A673 (cell line): ENCODE measurements around the gene FCN2. TPM values are rescaled to one million over a fixed set of nuclear protein-coding genes. Genes with fewer than 3 reads are reported as not detected.

Experiments
- BruUV-seq: library from RNA; stranded (reverse); fragments of 400-500 nt; replicated peaks from 2 replicates; lab custom pipeline; 2021; lab: Mats Ljungman, UMichigan
- CTCF ChIA-PET: fragments of 300-600 bp; sonication (Branson Sonifier 250); formaldehyde crosslinking; loops from one replicate; lab custom pipeline; 2022; ENCODE audit warnings: antibody characterized with exemption; lab: Charles Lee
- POLR2A ChIA-PET: fragments of 300-600 bp; sonication (Branson Sonifier 250); formaldehyde crosslinking; loops from one replicate; lab custom pipeline; 2022; ENCODE audit warnings: antibody characterized with exemption; ENCODE audit not compliant: low non-redundant PET; lab: Charles Lee
- DNase-seq: peaks from one replicate; pipeline ENCODE4 v3.0.0-alpha.2; 2015; ENCODE audit warnings: low spot score
- H3K27ac ChIP-seq: fragments of 200-600 bp; sonication (generic); 2 replicates; pipeline ENCODE4 v1.5.1; 2016; ENCODE audit warnings: mixed run types, low read depth, mild to moderate bottlenecking, mixed read lengths, antibody characterized with exemption, low read length; ENCODE audit not compliant: poor library complexity, severe bottlenecking
- H3K27me3 ChIP-seq: fragments of 200-600 bp; sonication (generic); replicated peaks from 2 replicates; pipeline ENCODE4 v1.6.1; 2017; ENCODE audit warnings: mixed run types, low read depth, mild to moderate bottlenecking, mixed read lengths, antibody characterized with exemption, low read length; ENCODE audit not compliant: insufficient read depth, poor library complexity
- H3K36me3 ChIP-seq: fragments of 200-600 bp; sonication (generic); 2 replicates; pipeline ENCODE4 v1.6.1; 2016; ENCODE audit warnings: mixed run types, mild to moderate bottlenecking, mixed read lengths, antibody characterized with exemption, low read length; ENCODE audit not compliant: insufficient read depth, poor library complexity, severe bottlenecking
- H3K4me1 ChIP-seq: fragments of 200-600 bp; sonication (generic); 2 replicates; pipeline ENCODE4 v1.6.1; 2017; ENCODE audit warnings: mixed run types, mild to moderate bottlenecking, mixed read lengths, antibody characterized with exemption, low read length; ENCODE audit not compliant: insufficient read depth, poor library complexity, severe bottlenecking
- H3K4me3 ChIP-seq: fragments of 200-600 bp; sonication (generic); 2 replicates; pipeline ENCODE4 v1.5.1; 2016; ENCODE audit warnings: low read depth, mixed run types, mild to moderate bottlenecking, mixed read lengths, low read length; ENCODE audit not compliant: poor library complexity, severe bottlenecking
- H3K9me3 ChIP-seq: fragments of 200-600 bp; sonication (generic); 2 replicates; pipeline ENCODE4 v1.6.1; 2016; ENCODE audit warnings: mixed run types, low read depth, mild to moderate bottlenecking, mixed read lengths, antibody characterized with exemption, low read length; ENCODE audit not compliant: poor library complexity, severe bottlenecking
- CTCF ChIP-seq: fragments of 300-800, 200-600 bp; sonication (generic); conservative IDR thresholded peaks from 2 replicates; pipeline ENCODE4 v1.5.1; 2017; ENCODE audit warnings: low read depth, mild to moderate bottlenecking, antibody characterized with exemption, low read length, moderate library complexity, mixed read lengths
- EZH2 ChIP-seq: fragments of 200-600 bp; sonication (generic); IDR thresholded peaks from 2 replicates; pipeline ENCODE4 v1.6.1; 2017; ENCODE audit warnings: borderline replicate concordance, low read depth, mild to moderate bottlenecking, mixed read lengths, antibody characterized with exemption, low read length; ENCODE audit not compliant: poor library complexity, severe bottlenecking
- intact Hi-C: fragments of 100-400 bp; cut with micrococcal nuclease; formaldehyde crosslinking; loops from one replicate; pipeline ENCODE4 v1.10.0; 2022; ENCODE audit not compliant: unreplicated experiment
- total RNA-seq: library from RNA; stranded (reverse); gene quantifications from 2 replicates; pipeline ENCODE4 v1.2.3, GENCODE V29; 2021

The FCN2 gene
- total RNA-seq, 1 experiment from 2014 or later, result not detected

- BruUV-seq, result no TSS peak
- H3K9me3 ChIP-seq, result no peaks in the 10 kb centered on the region
- intact Hi-C loops, result no loop called here
- TF ChIP-seq EZH2 (no peak), CTCF (no peak)
- CTCF ChIA-PET, result no interaction called here
- peaks cover 12% of the 10 kb centered on the region for H3K4me1 ChIP-seq
- no peaks in the 10 kb centered on the region for H3K27me3 ChIP-seq
- H3K36me3 ChIP-seq, result no peaks in the 10 kb centered on the region
- DNase-seq, result no peak
- H3K4me3 ChIP-seq, result no peak overlapping the region
- POLR2A ChIA-PET, result no interaction called here
- no peak overlapping the region for H3K27ac ChIP-seq
Observed at GRCh38 chr9:134932171-134932570, 51.6 kb downstream of the FCN2 start.

GRCh38 chr9:134932606-134933005 lies 52.0 kb downstream of the FCN2 start:
- CTCF ChIA-PET, result no interaction called here
- TF ChIP-seq CTCF (no peak), EZH2 (no peak)
- POLR2A ChIA-PET, result no interaction called here
- no peaks in the 10 kb centered on the region for H3K36me3 ChIP-seq
- intact Hi-C loops, result no loop called here
- DNase-seq, result no peak
- no peak overlapping the region for H3K4me3 ChIP-seq
- H3K4me1 ChIP-seq, result peaks cover 12% of the 10 kb centered on the region
- no peak overlapping the region for H3K27ac ChIP-seq
- H3K9me3 ChIP-seq, result no peaks in the 10 kb centered on the region
- BruUV-seq, result no TSS peak
- H3K27me3 ChIP-seq, result no peaks in the 10 kb centered on the region

- CTCF ChIA-PET, result no interaction called here
- intact Hi-C loops, result no loop called here
- POLR2A ChIA-PET, result interaction anchor here (0.6 kb wide), 1 partner anchor 544 kb away, joined by 13 read pairs; no protein-coding TSS in a partner anchor
- H3K9me3 ChIP-seq, result no peaks in the 10 kb centered on the region
- peaks cover 12% of the 10 kb centered on the region for H3K4me1 ChIP-seq
- no peaks in the 10 kb centered on the region for H3K36me3 ChIP-seq
- BruUV-seq, result no TSS peak
- H3K27ac ChIP-seq, result no peak overlapping the region
- H3K27me3 ChIP-seq, result no peaks in the 10 kb centered on the region
- no peak for DNase-seq
- H3K4me3 ChIP-seq, result no peak overlapping the region
- no peak for TF ChIP-seq CTCF
Observed at GRCh38 chr9:134933076-134933659, 52.6 kb downstream of the FCN2 start.
